GM19193 (cell line): ENCODE measurements around the gene MCC.

Source experiments
- POLR2A ChIP-seq: IDR thresholded peaks from 4 replicates; pipeline ENCODE4 v1.6.1; 2011; ENCODE audit not compliant: insufficient read depth, insufficient read length; ENCODE audit errors: extremely low read depth

The MCC gene

DNA sequence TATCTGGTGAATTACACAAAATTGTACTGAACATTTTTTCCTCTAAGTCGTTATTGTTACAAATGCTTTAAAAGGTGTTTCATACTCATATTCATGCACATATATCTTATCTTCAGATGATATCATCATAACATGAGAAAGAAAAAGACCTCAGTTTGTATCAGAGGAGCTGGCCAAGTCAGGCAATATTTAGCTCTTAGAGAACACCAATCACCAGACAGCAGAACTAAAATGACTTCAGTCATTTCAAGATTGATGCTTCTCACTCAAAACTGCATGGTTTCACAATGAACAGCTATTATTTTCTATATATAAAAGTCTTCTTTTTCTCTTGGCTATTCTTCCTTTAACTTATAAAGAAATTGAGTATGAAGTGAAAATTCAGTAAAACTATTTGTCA, 98.0 kb downstream of the MCC start:
- TF ChIP-seq POLR2A, result no peak

DNA sequence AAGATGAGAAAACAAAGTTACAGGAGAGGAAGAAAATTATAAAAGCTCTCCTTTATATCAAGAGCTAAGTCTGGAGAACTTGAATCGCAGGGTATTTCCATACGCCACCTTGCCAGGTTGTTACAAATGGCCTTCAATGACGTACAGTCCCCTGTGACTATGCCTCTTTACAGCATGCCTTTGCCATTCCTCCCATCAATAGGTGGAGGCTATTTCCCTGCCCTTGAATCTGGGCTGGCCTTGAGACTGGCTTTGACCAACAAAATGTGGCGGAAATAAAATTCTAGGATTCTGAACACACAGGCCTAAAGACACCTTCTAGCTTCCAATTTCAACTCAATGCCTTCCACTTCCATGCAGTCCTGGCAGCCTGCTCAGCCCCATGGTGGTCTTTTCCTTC, 99.1 kb downstream of the MCC start:
- no peak for TF ChIP-seq POLR2A

DNA sequence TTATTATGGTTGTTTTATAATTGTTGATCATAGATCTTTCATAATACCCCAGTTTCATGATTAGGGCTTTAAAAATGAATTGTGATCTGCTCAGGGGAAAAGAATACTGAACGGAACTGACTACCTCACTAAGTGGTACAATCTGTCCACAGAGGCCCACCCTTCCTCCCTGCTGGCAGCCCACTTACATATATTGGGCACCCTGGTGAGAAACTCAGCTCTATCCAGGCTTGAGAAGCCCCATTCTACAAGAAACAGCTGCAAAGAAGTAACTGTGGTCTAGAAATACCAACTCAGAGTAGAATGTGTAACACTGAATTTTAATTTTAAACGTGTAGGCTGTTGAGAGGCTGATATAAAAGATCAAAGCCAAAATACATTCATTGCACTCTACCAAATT, 100.4 kb downstream of the MCC start:
- no peak for TF ChIP-seq POLR2A

DNA sequence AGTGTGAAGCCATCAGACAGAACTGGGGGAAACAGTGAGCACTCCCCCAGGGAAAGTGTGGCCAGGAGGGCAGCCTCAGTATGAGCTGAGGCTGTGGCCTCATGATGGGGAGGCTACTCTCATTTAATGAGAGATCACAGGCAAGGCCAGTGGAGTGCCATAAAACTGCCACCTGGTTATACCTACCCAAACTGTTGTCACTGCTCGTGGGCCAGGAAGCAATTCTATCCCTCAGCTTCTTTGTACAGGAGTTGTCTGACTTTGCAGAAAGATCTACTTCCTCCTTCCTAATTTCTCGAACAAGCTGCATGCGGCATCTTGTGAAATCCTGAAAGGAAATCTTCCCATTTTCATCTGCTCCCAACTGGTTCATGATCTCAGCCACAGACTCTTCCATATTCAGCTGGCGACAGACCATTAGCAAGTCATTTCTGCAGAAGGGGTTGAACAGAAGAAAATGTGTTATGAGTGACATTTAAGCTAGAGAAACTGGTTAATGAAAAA, 103.4 kb downstream of the MCC start:
- no peak for TF ChIP-seq POLR2A

DNA sequence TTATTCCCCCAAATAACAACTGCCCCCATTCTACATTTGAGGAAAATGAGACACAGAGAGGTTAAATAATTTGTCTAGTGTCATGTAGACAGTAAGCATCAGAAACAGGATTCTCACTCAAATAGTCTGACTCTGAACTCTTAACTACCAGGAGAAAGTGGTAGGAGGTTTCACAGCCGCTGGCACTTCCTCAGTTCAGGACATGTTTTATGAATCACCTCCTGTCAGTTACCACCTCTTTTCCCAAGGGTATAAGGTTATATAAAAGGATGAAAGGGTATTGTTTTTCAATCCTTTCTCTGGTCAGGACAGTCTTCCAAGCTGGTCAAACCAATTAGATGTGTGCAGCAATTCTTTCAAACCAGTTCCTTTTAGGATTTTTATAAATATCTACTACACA, 105.5 kb downstream of the MCC start:
- TF ChIP-seq POLR2A, result no peak

DNA sequence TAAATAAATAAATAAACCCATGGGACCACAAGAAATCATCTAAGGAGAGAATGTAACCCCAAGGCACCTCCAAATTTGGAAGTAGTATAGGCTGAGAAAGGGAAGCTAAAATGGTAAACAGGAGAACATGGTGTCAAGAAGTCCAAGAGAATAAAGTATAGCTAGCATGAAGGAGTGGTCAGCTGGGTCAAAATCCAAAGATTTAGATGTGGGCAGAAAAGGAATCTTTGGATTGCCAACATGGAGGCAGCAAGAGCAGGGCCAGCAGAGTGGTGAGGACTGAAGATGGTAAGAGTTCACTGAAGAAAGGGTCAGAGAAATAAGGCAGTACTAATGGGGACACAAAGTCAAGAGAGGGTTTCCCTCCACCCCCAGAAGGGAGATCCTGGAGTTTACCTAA, 106.5 kb downstream of the MCC start:
- TF ChIP-seq POLR2A, result no peak

DNA sequence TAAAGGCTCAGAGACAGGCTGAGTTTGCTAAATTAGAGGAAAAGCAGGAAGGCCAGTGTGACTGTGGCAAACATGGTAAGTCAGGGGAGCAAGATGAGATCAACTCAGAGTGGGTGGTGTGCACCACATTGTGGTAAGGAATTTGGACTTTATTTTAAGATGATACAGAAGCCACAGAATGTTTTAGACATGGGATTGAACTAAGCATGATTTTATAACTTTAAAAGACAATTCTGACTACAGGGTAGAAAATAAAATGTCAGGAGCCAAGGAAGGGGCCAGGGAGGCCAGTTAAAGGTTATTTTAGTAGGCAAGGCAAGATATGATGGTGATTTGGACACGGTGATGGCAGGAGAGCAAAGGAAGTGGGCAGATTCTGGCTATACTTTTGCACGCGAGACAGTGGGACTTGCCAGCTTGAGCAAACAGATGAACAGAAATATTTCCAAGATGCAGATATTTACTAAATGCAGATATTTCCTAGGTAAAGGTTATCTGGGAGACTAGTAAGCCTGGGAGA, 107.4 kb downstream of the MCC start:
- TF ChIP-seq POLR2A, result no peak

DNA sequence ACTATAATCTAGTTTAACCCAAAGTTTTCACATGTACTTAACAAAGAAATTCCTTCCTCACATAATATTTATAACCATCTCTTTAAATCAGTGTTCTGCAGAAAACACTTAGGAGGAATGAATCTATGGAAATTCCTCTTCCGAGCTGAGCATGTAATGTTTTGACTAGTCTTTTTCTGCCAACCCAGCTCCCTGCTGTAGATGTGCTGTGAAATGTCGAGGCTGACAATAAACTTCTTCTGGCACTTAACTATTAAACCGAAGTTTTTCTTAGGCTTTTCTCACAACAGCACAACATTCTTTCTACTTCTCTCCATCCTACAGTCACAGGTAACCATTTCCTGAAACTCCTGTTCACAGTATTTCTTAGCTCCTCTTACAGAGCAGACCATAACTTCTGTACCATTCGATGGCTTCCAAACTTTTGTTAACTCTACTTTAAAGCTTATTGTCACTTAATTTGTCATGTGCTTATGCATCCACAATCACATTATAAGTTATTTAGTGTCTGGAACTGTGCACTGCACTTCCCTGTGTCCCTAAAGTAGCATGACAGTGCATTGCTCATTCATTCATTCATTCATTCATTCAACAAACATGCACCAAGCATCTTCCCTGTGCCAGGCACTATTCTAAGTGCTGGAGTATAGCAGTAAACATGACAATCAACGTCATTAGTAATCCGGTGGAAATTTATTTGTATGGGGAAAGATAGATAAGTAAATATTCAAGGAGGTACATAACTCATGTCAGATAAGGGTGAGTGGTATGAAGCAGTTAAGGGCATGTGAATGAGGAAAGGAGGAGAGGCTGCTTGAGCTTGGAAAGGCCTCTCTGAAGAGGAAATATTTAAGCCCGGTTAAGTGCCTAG, 108.1 kb downstream of the MCC start:
- no peak for TF ChIP-seq POLR2A

DNA sequence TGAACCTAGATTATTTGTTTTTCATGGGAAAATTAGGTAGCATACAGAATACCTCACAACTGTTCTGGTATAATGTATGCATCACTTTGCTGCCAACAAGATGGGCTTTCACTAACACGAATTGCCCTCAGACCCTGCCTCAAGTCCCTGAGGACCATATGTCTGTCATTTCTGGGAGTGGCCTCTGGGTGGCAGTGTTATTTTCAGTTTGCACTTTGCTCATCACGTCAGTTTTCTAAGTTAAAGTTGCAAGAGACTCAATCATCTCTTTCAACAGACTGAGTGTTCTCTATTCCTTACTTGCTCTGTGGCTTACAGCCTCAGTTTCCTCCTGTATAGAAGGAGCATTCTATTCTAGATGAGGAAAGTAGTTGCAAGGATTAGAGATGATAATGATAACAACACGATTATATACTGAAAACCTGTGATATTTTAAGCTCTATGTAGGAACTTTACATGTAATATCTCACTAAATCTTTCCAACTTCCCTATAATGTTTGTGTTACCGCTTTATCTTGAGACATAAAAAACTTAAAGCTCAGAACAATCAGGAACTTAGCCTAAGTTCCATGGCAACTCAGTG, 109.2 kb downstream of the MCC start:
- TF ChIP-seq POLR2A, result no peak

DNA sequence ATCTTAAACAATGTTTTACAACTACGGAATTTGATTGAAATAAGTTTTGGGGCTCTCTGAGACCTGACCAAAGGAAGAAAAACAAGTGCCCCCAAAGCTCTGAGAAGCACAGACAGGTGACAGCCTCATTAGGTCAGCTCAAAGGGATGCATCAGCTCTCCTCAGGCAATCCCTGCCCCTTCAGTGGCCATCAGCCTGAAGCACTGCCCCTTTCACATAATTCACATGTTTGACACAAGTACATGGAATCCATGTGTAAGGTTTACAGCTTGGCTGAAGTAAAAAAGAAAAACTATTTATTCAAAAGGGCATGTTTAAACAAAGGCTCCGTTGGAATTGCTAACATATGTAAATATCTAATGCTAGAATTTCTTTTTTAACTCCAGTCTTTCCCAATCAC, 109.7 kb downstream of the MCC start:
- TF ChIP-seq POLR2A, result no peak

DNA sequence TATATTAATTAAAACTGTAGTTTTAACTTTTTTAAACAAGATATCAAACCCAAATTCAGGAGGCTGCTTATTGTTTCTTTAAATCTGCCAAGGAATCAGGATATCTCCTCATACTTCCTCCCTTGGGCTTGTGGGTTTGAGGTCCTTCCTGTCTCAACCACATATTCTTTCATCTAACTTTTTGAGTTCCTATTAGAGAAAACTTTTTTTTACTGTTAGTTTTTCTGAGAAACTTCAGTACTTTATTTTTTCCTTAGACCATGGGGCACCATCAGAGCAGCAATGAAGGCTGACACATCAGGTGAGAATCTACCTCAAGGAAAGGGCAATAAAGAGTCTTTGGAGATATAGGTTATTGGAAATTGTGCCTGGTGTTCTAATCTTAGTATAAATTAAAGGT, 110.2 kb downstream of the MCC start:
- no peak for TF ChIP-seq POLR2A

DNA sequence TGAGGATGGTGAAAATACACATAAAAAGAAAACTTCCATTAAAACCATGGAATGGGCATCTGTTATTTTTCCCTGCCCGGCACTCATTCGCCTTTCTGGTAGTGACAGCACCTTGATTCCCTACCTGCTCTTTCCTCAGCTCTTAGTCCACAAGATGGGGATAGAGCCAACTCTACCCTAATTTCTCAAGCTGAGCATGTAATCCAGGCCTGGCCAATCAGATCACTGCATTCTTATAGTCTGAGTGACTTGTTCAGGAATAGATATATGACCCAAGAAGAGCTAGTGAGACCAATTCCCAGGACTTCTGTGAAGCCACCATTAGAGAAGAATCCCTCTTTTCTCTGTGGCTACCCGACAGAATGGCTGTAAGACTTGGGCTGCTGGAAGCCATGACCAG, 111.6 kb downstream of the MCC start:
- no peak for TF ChIP-seq POLR2A

DNA sequence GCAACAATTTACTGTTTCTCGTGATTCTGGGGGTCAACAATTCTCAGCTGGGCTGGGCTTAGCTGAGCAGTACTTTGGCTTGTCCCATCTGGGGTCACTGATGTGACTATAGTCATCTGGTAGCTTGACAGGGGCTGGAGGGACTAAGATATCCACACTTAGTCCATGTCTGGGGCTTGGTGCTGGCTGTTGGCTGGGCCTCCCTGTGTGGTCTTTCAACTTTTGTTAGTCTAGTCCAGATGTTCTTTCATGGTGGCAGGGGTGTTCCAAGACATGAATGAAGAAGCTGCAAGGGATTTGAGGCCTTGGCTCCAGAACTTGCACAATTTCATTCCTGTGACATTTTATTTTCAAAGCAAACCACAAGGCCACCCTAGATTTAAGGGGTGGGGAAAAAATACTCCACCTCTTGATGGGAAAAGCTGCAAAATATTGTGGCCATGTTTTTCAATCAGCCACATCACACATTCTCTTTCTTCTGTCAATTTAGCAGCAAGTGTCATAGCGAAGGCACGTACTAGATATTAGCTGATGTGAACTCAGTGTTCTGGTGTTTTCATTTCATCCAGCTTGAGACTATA, 112.7 kb downstream of the MCC start:
- no peak for TF ChIP-seq POLR2A

DNA sequence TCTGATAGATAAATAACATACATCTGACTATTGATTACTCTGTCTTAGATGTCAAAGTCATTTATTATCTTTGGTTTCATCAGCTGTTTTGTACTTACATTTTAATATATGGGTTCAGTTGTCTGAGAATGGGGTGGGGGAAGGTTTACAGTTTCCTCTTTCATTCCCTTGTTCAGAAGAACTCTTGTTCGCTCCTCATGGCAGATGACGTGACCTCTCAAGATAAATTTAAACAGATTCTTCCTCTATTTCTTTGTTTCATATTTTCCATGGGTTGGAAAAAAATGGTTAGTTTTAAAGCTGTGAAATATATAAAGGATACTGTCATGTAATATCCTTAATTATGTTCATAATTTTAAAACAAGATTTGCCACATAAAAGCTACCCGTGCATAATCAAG, 114.8 kb downstream of the MCC start:
- TF ChIP-seq POLR2A, result no peak

DNA sequence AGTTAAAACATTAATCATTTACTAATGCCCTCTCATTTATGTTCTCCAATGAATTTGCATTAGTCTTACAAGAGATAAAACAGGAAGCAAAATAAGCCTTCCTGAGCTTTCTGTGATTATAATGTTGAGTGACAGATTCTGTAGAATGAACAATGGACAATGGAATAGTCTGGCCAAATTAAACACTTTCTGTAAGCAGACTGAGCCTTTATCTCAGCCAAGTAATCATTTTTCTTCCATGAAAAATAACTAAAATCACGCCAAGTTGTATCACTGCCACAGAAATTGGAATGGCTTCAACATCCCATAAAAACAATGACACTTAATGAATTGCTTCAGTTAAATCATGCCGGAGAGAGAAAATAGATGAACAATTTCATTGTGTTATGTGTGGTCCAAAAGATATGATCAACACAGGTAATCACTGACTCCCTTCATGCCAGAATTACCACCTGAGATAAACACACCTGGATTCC, 116.5 kb downstream of the MCC start:
- no peak for TF ChIP-seq POLR2A

DNA sequence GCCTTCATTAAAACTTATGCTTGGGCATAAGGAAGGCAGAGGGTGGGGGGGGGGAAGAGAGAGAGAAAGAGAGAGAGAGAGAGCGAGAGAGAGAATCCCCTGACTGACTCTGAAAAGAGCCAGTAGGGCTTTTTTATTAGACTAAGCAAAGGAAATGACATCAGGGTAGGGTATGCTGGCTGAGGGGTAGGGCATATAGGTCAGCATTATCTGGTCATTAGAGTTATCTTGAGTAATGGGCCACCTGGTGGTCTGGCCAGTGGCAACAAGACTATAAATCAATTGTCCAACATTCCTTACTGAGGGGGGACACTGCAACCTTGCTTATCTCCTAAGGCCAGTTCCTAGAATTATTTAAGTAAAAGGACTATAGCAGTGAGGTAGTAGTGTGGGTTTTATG, 120.7 kb downstream of the MCC start:
- no peak for TF ChIP-seq POLR2A

DNA sequence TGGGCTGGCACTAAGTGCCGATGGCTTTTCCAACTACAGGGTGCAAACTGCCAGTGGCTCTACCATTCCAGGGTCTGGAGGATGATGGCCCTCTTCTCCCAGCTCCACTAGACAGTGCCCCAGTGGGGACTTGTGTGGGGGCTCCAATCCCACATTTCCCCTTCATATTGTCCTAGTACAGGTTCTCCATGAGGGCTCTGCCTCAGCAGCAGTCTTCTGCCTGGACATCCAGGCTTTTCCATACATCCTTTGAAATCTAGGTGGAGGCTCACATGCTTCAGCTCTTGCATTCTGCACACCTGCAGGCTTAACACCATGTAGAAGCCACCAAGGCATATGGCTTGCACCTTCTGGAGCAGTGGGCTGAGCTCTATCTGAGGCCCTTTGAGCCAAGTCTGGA, 123.8 kb downstream of the MCC start:
- no peak for TF ChIP-seq POLR2A

DNA sequence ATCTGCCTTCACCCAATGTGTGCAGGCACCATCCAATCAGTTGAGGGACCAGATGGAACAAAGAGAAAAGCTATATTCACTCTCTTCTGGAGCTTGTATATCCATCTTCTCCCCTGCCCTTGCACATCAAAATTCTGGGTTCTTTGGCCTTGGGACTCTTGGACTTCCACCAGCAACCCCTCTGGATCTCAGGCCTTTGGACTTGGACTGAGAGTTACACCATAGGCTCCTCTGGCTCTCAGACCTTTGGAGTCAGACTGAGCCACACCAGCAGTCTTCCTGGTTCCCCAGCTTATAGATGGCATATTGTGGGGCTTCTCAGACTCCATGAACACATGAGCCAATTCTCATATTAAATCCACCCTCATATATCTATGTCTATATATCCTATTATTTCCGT, 126.6 kb downstream of the MCC start:
- no peak for TF ChIP-seq POLR2A
